NCI-H510A (cell line): Measurements from ENCODE around the gene CDH6.

Experiments
- DNase-seq: peaks from one replicate; lab custom pipeline; 2025; lab: John Stamatoyannopoulos, UW

CDH6 gene

DNA sequence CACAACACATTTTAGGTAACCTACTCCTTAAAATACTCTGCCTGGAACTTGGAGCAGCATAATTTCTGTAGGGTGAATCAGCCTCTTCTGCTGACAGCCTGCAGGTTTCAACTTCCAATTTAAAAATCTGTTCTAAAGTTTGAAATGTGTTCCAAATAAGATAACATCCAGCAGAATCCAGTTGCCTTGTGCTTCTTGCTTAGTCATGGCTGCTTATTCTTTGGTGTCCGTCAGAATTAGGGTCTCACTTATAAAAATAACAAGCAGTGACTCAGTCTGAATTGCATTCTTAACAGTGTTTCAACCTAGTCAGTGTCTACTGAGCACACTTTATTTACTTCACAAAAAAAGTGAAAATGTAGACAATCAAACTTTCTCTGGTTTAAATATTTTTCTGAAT, 3.7 kb downstream of the CDH6 start:
- DNase-seq = no peak

DNA sequence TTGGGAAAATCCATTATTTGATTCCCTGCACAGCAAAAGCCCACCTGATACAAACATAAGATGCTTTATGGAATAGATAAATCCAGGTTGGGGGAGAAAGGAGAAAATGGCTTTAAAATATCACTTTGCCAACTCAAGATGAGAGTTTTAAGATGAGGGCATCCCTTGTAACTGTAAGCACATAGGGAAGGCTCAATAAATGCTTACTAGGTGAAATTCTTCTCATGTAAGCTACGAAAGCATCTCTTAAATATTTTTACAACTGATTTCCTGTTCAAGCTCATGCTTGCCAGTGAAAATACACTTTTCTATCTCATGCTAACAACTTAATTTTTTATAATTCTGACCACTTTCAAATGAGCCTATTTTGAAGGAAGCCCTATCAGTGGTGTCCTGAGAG, 11.5 kb downstream of the CDH6 start:
- no peak for DNase-seq

GRCh38 chr5:31208043-31208442, 14.6 kb downstream of the CDH6 start:
- no peak for DNase-seq

- no peak for DNase-seq
These were observed 15.8 kb downstream of the CDH6 start for GRCh38 chr5:31209334-31209733.

- no peak for DNase-seq
These were observed 17.6 kb downstream of the CDH6 start for GRCh38 chr5:31211098-31211497.

DNA sequence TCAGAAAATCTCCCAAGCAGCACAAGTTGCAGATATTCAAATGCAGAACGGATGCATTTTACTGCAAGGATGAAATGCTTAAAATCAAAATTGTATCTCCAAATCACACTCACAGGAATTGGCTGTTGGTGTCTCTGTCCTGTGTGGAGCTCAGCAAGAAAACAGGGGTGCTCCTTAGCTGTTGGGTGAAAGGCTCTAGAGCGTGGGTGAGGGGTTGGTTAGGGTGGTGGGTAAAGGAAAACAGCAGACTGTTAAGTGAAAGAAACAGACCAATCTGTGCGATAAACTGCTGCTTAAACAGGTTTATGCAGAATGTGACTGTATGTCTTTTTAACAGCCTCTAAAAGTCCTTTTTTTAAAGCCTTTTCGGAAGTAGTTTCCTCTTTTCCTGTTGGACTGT, 19.8 kb downstream of the CDH6 start:
- no peak for DNase-seq

- DNase-seq = peak; percentile 15
These were observed 20.2 kb downstream of the CDH6 start for GRCh38 chr5:31213705-31214121.

GRCh38 chr5:31214229-31214628, 20.7 kb downstream of the CDH6 start:
- no peak for DNase-seq

DNA sequence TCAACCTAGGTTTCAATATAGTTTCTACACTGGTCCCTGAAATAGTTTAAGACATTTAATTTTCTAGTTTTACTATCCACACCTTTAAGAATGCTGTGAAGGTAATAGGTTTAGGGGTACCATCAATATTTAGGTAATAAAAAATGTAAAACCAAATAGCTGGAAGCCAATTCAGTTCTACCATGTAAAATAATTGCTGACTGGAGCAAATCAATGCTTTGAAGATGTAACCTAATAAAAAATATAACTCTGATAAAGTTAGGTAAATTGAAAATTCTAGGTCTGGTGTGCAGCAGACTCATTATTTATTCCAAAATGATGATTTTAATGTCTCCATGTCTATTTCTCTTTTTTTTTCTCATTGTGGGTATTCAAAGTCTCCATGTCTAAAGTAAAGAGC, 21.8 kb downstream of the CDH6 start:
- no peak for DNase-seq

DNA sequence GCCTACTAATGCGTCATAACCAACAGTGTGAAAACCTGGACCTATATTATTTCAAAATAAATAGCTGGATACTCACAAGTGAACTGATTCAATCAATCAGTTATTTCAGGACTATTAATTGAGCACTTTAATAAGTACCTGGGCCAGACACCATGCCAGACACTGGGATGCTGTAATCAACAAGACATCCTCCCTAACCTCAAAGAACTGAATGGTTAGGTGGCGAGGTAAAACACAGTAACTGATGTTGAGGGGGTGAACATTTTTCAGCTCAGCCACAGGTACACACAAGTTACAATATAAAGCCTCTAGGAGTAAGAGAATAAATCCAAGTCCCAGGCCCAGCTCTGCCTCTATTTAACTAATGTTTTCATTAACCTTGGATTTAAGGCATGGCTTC, 24.0 kb downstream of the CDH6 start:
- DNase-seq = no peak

DNA sequence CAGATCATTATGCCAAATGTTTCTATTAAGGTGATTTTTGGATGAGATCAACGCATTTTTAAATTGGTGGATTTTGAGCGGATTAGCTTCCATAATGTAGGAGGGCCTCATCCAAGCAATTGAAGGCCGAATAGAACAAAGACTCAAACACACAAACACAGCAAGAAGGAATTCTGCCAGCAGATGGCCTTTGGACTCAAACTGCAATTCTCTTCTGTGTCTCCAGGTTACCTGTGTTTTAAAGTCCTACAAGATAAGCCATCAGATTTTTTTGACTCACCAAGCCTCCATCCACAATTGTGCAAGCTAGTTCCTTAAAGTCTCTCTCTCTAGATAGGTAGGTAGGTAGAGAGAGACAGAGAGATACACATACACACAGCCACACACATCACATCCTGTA, 25.5 kb downstream of the CDH6 start:
- DNase-seq = no peak

GRCh38 chr5:31221001-31221400, 27.5 kb downstream of the CDH6 start:
- DNase-seq = peak; percentile 40

DNA sequence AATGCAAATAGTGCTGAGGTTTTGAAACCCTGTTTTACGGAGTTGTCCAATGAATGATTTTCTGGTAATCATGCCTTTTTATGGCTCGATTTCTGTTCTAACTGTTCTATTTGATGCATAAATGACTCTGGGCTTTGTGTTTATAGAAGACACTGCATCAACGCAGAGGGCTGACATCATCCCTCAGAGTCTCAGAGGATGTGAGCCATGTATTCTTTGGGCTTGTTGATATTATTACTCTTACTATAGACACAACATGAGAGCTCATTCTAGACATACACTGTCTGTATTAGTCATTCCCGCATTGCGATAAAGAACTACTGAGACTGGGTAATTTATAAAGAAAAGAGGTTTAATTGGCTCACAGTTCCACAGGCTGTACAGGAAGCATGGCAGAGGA, 31.6 kb downstream of the CDH6 start:
- no peak for DNase-seq

DNA sequence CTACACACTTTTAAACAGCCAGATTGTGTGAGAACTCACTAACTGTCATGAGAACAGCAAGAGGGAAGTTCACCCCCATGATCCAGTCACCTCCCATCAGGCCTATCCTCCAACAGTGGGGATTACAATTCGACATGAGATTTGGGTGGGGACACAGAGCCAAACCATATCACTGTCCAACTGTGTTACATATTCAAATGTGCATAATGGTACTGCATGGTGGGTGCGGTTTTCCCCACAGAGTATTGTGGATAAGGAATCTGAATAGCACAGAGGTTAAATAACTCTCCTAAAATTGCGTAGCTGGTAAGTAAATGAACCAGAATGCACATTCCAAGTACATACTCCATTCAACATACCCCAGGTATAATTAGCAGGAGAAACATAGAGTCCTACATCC, 32.1 kb downstream of the CDH6 start:
- no peak for DNase-seq

DNA sequence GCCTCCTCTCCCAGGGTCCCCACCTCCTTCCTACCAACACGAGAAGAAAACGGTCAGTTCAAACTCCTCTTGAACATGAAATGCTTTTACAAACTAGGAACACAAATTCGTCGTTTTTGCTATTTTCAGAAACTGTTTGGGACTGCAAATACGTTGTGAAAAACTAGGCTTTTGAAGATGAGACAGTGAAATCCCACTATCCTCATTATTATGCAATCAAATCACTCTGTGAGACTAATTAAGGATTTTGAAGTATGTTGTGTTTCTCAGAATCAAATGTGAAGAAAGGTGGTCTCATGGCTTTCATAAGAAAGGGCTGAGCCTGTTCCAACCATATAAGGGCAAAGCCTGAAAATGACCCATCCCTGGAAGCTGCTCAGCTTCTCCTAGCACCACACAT, 33.2 kb downstream of the CDH6 start:
- DNase-seq = no peak

DNA sequence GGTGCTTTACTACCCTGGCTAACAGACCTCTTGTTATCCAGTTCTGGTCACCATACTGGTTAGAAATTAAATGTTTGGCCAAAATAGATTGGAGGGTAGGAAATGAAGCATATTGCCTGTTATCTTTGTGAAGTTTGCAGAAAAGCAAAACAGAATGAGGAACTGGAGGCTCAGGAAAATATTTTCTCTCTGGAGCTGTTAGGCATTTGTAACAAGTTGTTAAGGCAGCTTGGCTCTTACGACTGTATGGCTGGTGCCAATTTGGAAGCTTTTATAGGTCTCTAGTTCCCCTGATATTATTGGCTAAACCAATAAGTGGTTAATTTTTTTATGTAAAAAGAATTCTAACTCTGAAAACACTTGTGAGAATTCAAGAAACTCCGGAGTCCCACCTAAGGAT, 35.8 kb downstream of the CDH6 start:
- DNase-seq = no peak

GRCh38 chr5:31231177-31231838, 37.8 kb downstream of the CDH6 start:
- no peak for DNase-seq

DNA sequence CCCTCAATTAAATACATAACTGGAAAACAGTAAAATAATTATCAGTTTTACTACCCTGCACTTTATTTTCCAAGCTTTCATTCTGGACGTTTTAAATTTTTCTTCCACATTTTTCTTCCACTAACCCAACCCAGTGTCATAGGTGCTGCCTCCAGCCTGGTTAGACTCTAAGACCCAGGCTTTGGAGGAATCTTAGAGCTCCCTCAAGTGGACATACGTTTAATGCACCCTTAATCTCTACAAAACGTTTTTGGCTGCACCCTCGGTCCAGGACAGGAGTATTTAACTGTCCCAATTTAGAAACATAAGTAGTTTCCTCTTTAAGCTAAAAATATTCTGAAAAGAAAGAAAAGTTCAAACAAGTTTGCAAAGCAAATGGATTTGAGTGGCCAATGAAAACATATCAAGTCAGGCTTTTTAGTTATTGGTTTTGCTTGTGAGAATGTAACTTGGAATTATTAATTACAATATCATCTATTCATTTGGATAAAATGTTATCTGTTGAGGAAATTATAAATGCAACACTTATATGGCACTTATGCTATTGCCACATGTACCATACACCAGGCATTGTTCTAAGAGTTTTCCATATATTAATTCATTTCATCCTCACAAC, 38.9 kb downstream of the CDH6 start:
- DNase-seq = peak; percentile 19

DNA sequence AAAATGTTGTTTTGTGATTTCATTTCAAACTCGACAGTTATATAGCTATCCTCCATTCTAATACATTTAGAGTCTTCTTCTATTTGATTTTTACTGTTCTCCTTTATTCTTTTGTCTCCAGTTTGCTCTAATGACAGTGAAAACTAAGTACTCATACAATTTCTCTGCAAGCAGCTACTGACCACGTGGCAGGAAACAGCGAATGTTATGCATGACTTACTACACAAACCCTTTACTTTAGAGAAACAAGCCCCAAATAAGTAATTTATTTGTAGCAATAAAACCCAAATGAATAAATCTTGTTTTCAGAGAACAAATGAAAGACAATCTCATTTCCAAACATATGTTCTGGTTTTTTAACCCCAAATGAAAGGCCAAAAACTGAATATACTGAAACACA, 41.9 kb downstream of the CDH6 start:
- no peak for DNase-seq

GRCh38 chr5:31236339-31236738, 42.9 kb downstream of the CDH6 start:
- DNase-seq = no peak

DNA sequence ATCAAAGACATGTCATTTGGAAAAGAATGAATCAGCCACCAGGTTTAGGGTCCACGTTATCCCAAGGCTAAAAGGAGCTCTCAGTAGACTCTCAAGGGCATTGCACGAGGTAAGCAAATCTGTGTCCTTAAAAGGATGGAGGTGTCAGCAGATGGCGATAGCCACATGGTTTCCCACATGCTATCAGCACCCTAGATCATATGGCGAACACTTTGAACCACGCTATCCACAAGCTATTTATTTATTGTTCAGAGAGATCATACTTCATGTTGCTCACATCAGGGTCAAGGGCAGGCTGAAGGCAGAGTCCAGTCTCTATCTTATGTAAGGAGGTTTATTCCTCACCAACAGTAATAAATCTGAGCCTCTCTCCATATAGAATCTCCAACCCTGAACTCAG, 43.7 kb downstream of the CDH6 start:
- DNase-seq = no peak

GRCh38 chr5:31238497-31238896, 45.0 kb downstream of the CDH6 start:
- DNase-seq = no peak

GRCh38 chr5:31244921-31245320, 51.4 kb downstream of the CDH6 start:
- no peak for DNase-seq

- DNase-seq = no peak
These were observed 53.9 kb downstream of the CDH6 start for GRCh38 chr5:31247381-31247780.
